ENCODE results near the gene TMF1. TPM values are rescaled to one million over a fixed set of nuclear protein-coding genes. Genes with fewer than 3 reads are reported as not detected.

TMF1 gene
- polyA plus RNA-seq, 1 donor = 43.3 TPM

DNA sequence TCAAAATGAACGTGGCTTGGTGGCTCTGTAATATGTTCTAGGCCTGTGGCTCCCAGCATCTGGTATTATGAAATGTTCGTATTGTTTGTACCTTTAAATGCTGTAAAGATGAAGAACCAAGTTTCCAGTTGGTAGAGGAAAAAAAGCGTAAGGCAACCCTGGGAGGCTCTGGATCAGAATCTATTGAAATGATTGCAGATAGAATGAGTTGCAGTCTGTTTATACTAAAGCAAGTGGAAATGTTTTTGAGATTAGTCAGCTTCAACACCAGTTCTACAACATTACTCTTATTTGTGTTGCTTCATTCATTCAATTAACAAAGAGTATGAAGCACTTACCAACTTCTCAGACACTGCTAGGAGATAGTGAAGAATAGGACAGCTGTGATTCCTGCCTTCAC, 37.9 kb upstream of the TMF1 start:
- Histone ChIP-seq H3K4me1 (ENCODE audit: control insufficient read depth, insufficient read depth, low read length) (peaks cover 28% of the 10 kb centered on the region), H3K27ac (ENCODE audit: low read length) (no peak overlapping the region)
- 100% methylated on average over 1 of the region's 3 CpGs for WGBS (ENCODE audit: insufficient coverage, low lambda C conversion rate)

DNA sequence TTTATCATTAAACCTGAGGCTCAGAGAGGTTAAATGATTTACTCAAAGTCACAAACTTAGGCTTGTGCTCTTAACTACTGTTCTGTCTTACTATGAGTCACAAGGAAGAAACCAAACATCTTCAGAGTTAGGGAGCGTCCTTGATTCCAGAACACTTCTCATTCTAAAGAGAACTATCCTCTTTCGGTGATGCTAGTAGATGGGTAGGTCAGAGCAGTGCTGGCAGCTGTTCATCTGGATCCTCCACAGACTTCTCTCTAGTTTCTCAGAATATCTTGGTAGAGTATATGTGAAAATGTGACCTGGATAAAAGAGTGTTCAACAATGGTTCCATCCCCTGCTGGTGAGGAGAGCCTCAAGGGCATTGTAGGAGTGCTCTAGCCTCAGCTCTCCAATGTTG, 35.9 kb upstream of the TMF1 start:
- Histone ChIP-seq H3K4me3 (ENCODE audit: low read length) (no peak overlapping the region), H3K27ac (ENCODE audit: low read length) (peak overlapping the region; percentile 25), H3K4me1 (ENCODE audit: control insufficient read depth, insufficient read depth, low read length) (peaks cover 34% of the 10 kb centered on the region), H3K9me3 (ENCODE audit: control insufficient read depth, low read depth, low read length) (no peaks in the 10 kb centered on the region), H3K27me3 (ENCODE audit: control insufficient read depth, insufficient read depth, low read length) (no peaks in the 10 kb centered on the region), H3K36me3 (ENCODE audit: control insufficient read depth, insufficient read depth, low read length) (peaks cover 13% of the 10 kb centered on the region)
- no CpG with 5 or more reads among the region's 2 CpGs for WGBS (ENCODE audit: insufficient coverage, low lambda C conversion rate)
- DNase-seq = no peak

More for the DNA sequence above, 37.9 kb upstream of the TMF1 start:
- Histone ChIP-seq H3K9me3 (ENCODE audit: control insufficient read depth, low read depth, low read length) (no peaks in the 10 kb centered on the region), H3K4me3 (ENCODE audit: low read length) (no peak overlapping the region), H3K27me3 (ENCODE audit: control insufficient read depth, insufficient read depth, low read length) (no peaks in the 10 kb centered on the region), H3K36me3 (ENCODE audit: control insufficient read depth, insufficient read depth, low read length) (peaks cover 22% of the 10 kb centered on the region)
- no peak for DNase-seq

DNA sequence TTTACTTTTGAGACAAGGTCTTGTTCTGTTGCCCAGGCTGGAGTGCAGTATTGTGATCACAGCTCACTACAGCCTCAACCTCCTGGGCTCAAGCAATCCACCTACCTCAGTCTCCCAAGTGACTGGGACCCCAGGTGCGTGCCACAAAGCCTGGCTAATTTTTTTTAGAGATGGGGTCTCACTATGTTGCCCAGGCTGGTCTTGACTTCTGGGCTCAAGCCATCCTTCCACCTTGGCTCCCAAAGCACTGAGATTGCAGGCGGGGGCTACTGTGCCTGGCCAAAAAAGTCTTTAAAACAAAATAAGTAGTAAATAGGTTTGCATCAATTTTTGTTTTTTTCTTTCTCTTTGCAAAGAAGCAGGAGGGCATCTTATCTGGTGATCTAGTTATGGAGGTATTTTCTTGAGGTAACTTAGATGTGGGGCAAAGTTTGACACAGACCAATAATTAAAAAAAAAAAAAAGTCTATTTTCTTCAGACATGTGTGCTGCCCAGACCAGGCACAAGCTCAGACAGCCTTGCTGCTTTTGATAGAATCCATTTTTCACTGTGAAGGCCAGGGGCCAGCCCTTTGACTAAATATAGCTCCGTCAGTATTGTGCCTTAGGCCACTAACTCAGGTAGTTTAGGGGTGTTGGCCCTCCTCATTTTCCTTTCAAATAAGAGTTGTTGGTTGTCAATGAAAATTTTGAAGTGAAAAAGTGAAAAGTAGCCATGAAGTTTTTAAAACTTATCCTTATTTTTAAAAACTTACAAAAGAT, 35.1 kb upstream of the TMF1 start:
- no peaks in the 10 kb centered on the region for H3K9me3 ChIP-seq (ENCODE audit: control insufficient read depth, low read depth, low read length)
- H3K4me1 ChIP-seq (ENCODE audit: control insufficient read depth, insufficient read depth, low read length) = peaks cover 41% of the 10 kb centered on the region
- H3K27me3 ChIP-seq (ENCODE audit: control insufficient read depth, insufficient read depth, low read length) = no peaks in the 10 kb centered on the region
- H3K27ac ChIP-seq (ENCODE audit: low read length) = peak overlapping the region; percentile 88
- H3K4me3 ChIP-seq (ENCODE audit: low read length) = peak overlapping the region; percentile 75
- WGBS (ENCODE audit: insufficient coverage, low lambda C conversion rate) = no CpG with 5 or more reads among the region's 3 CpGs
- H3K36me3 ChIP-seq (ENCODE audit: control insufficient read depth, insufficient read depth, low read length) = peaks cover 13% of the 10 kb centered on the region
- no peak for DNase-seq

DNA sequence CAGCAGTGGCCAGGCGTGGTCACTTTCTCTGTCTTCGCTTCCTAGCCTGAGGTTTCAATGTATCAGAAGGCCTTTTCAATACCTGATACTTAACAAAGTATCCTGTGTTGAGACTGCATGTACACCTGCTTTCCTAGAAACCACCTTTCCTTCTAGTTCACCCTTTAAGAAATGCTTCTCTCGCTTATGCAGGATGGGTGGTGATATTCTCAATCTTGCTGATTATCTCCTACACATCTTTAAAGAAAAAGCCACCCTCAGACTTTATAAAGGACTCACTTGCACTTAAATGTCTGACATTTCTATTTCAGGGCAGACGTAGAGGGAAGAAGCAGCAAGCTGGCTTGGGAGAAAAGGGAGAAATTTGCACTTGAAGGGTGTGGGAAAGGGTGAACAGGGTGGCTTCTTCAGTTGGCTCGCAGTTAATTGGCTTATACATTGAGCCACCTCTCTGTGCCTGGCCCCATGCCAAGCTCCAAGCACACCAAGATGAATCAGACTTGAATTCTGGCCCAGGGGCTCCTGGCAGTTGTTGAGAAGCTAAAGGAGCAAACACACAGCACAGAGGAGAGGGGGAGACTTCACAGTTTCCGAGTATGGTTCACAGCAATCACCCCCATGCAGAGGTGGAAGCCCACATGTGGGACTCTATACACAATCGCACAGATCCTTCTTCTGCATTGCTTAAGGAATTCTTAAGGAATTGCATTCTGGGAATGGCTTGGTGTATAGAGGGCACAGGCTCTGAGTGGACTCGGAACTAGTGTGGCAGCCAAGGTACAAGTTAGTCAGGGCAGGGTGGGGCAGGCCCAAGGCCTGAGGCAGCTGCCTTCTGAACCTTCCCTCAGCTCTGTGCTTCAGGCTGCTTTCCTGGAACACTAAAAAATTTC, 33.9 kb upstream of the TMF1 start:
- Histone ChIP-seq H3K9me3 (ENCODE audit: control insufficient read depth, low read depth, low read length) (no peaks in the 10 kb centered on the region), H3K4me1 (ENCODE audit: control insufficient read depth, insufficient read depth, low read length) (peaks cover 51% of the 10 kb centered on the region), H3K36me3 (ENCODE audit: control insufficient read depth, insufficient read depth, low read length) (peaks cover 13% of the 10 kb centered on the region), H3K27ac (ENCODE audit: low read length) (peak overlapping the region; percentile 88), H3K27me3 (ENCODE audit: control insufficient read depth, insufficient read depth, low read length) (no peaks in the 10 kb centered on the region), H3K4me3 (ENCODE audit: low read length) (peak overlapping the region; percentile 75)
- 0% methylated on average over 2 of the region's 8 CpGs for WGBS (ENCODE audit: insufficient coverage, low lambda C conversion rate)
- peak; percentile 92 to 96 for DNase-seq

DNA sequence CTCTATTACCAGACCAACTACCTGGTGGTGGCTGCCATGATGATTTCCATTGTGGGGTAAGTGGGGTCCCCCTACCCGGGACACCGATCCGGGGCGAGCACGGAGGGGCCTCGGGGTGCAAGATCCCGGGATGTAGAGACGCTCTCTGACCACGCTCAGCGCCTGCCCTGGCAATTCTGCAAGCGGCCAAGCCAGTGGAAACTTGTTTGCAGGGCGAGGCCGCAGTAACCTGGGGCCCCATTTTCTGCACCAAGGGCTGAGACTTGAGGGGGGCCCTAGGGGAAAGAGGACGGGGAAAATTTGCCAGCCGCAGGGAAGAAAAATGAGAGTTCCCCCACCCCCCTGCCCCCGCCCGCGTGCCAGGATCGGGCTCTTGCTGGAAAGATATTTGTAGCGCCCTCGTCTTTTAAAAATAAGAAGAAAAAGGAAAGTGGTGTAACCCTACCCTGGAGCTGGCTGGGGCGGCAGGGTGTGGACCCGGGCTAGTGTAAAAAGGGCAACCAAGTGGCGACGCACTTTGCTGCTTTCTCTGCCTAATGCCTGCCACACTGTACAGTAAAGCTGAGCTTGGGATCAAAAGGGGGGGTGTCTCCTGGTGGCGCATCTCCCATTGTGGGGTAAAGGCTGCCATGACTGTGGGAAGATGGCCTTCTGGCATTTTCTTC, 33.2 kb upstream of the TMF1 start:
- WGBS (ENCODE audit: insufficient coverage, low lambda C conversion rate) = 0% methylated on average over 1 of the region's 26 CpGs
- Histone ChIP-seq H3K36me3 (ENCODE audit: control insufficient read depth, insufficient read depth, low read length) (peaks cover 7% of the 10 kb centered on the region), H3K4me3 (ENCODE audit: low read length) (peak overlapping the region; percentile 75), H3K27me3 (ENCODE audit: control insufficient read depth, insufficient read depth, low read length) (no peaks in the 10 kb centered on the region), H3K27ac (ENCODE audit: low read length) (peak overlapping the region; percentile 88), H3K9me3 (ENCODE audit: control insufficient read depth, low read depth, low read length) (no peaks in the 10 kb centered on the region), H3K4me1 (ENCODE audit: control insufficient read depth, insufficient read depth, low read length) (peaks cover 58% of the 10 kb centered on the region)
- peak in 1 of 2 donors; percentile 57 for DNase-seq

DNA sequence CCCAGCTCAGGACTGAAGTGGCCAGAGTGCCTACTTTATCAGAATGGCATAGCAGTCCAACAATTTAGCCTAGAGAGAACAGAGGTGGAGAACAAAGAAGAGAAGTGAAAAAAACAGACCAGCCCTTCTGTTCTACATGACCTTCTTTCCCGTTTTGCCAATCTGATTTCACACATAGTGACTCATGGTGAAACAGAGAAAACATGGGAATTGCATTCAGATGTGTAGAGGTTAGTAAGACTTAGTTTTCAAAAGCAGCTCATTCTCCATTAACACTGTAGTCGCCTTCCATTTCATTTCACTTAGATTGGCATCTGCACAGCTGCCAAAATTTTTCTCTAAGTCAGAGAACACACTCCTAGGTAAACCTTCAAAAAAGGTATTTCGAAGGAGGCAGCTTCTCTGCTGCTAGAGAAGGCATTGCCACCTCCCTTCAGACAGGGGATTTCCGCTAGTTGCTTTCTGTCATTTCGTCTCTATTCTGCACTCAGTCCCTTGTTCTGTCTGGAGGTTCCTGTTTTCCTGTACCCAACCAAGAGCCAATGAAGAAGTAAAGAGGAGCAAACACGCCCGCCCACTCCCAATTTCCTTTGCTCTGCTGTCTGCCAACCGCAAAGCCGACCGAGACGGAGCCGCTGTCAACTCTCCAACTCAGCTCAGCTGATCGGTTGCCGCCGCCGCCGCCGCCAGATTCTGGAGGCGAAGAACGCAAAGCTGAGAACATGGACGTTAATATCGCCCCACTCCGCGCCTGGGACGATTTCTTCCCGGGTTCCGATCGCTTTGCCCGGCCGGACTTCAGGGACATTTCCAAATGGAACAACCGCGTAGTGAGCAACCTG, 32.4 kb upstream of the TMF1 start, which contains the start of gene ARL6IP5:
TSS of gene ARL6IP5 (plus strand) at position 612 of the 842 bp plus-strand sequence. CDS start at position 723, 111 bp downstream.
- 0% methylated on average over 1 of the region's 32 CpGs for WGBS (ENCODE audit: insufficient coverage, low lambda C conversion rate)
- Histone ChIP-seq H3K36me3 (ENCODE audit: control insufficient read depth, insufficient read depth, low read length) (peaks cover 3% of the 10 kb centered on the region), H3K27me3 (ENCODE audit: control insufficient read depth, insufficient read depth, low read length) (no peaks in the 10 kb centered on the region), H3K4me3 (ENCODE audit: low read length) (peak within 1 kb of the TSS; percentile 75), H3K9me3 (ENCODE audit: control insufficient read depth, low read depth, low read length) (no peaks in the 10 kb centered on the region), H3K4me1 (ENCODE audit: control insufficient read depth, insufficient read depth, low read length) (peaks cover 58% of the 10 kb centered on the region), H3K27ac (ENCODE audit: low read length) (peak within 1 kb of the TSS; percentile 88)
- peak; percentile 89 to 95 for DNase-seq

DNA sequence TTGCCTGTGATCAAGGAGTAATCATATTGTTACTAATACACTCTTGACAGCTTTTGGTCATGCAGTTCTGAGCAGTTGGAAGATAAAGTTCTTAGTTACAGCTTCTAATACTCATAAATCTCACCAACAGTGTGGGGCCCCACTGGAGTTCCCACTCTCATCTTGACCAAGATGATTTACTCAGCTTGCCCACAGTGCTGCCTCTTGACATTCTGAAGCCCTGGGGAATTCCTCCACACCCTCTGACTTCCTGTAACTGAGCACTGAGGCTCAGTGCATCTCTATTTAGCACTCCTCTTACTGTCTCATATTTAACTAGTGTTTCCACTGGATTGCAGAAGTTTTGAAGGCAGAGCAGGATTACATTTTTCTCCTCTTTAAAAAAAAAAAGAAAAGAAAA, 30.7 kb upstream of the TMF1 start:
- H3K27ac ChIP-seq (ENCODE audit: low read length) = peak overlapping the region; percentile 31
- no peak overlapping the region for H3K4me3 ChIP-seq (ENCODE audit: low read length)
- H3K36me3 ChIP-seq (ENCODE audit: control insufficient read depth, insufficient read depth, low read length) = no peaks in the 10 kb centered on the region
- H3K9me3 ChIP-seq (ENCODE audit: control insufficient read depth, low read depth, low read length) = no peaks in the 10 kb centered on the region
- H3K27me3 ChIP-seq (ENCODE audit: control insufficient read depth, insufficient read depth, low read length) = no peaks in the 10 kb centered on the region
- peaks cover 46% of the 10 kb centered on the region for H3K4me1 ChIP-seq (ENCODE audit: control insufficient read depth, insufficient read depth, low read length)
- DNase-seq = peak in 1 of 2 donors; percentile 68

DNA sequence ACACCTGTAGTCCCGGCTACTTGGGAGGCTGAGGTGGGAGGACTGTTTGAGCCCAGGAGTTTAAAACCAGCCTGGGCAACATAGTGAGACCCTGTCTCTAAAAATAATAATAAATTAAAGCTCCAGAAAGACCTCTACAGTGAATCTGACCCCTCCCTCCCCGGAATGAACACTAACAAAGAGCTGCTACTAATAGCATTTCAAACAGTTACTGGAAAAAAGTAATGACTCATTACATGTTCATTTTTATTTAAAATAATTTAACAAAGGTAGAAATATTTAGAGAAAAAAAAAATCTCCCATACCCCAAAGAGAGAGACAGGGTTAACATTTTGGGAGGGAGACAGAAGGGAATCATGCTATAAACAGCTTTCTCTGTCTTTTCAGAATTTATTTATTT, 30.2 kb upstream of the TMF1 start:
- Histone ChIP-seq H3K27ac (ENCODE audit: low read length) (peak overlapping the region; percentile 31), H3K27me3 (ENCODE audit: control insufficient read depth, insufficient read depth, low read length) (no peaks in the 10 kb centered on the region), H3K36me3 (ENCODE audit: control insufficient read depth, insufficient read depth, low read length) (no peaks in the 10 kb centered on the region), H3K4me3 (ENCODE audit: low read length) (no peak overlapping the region), H3K9me3 (ENCODE audit: control insufficient read depth, low read depth, low read length) (no peaks in the 10 kb centered on the region), H3K4me1 (ENCODE audit: control insufficient read depth, insufficient read depth, low read length) (peaks cover 42% of the 10 kb centered on the region)
- no peak for DNase-seq
- no CpG with 5 or more reads among the region's 2 CpGs for WGBS (ENCODE audit: insufficient coverage, low lambda C conversion rate)

DNA sequence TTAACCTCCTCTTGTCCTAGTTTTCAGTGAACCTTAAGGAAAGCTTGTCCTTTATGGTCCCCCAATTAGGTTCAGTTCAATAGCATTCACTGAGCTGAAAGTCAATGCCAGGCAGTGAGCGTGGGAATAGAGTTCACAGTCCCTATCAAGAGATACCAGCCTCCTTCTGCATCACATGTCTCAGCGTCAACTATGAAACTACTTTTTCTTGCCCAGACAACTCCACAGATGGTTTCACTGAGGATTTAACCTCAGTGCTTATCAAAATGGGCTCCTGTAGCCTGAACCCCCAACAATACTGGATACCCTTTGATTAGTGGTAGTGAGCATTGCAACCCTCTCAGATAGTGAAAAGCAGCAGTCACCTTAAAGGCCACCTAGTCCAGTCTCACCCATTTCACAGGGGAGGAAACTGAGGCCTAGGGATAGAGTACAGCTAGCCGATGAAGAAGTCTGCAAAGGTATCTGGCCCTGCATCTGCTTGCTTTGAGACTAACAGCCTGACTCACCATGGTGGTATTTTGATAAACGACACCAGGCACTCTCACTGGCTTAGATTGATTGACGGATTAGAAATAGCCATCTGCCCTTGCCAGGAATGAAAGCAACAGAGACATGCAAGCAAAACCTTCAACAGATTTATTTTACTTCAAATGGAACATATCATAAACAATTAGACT, 29.6 kb upstream of the TMF1 start:
- Histone ChIP-seq H3K9me3 (ENCODE audit: control insufficient read depth, low read depth, low read length) (no peaks in the 10 kb centered on the region), H3K4me1 (ENCODE audit: control insufficient read depth, insufficient read depth, low read length) (peaks cover 36% of the 10 kb centered on the region), H3K36me3 (ENCODE audit: control insufficient read depth, insufficient read depth, low read length) (no peaks in the 10 kb centered on the region), H3K27me3 (ENCODE audit: control insufficient read depth, insufficient read depth, low read length) (no peaks in the 10 kb centered on the region), H3K4me3 (ENCODE audit: low read length) (no peak overlapping the region), H3K27ac (ENCODE audit: low read length) (peak overlapping the region; percentile 64)
- WGBS (ENCODE audit: insufficient coverage, low lambda C conversion rate) = no CpG with 5 or more reads among the region's 5 CpGs
- DNase-seq = peak; percentile 80 to 91

Data from large intestine (tissue), 3 donors.